Spinal cord (tissue), 10 donors: ENCODE measurements around the gene MAP3K9. TPM values are rescaled to one million over a fixed set of nuclear protein-coding genes. Genes with fewer than 3 reads are reported as not detected.

Experiments used
- DNase-seq, 6 donors: peaks; one replicate each; pipeline versions ENCODE4 v3.0.0 to v3.0.0-alpha.2; 2013 to 2015; ENCODE audit warnings: low spot score in 6 of 6, low read depth in 4 of 6
- H3K27ac ChIP-seq: one replicate; pipeline ENCODE4 v1.5.1; 2013; ENCODE audit warnings: low read depth, low read length, control low read depth
- H3K27me3 ChIP-seq: one replicate; pipeline ENCODE4 v1.6.1; 2013; ENCODE audit warnings: low read length; ENCODE audit not compliant: control insufficient read depth, insufficient read depth
- H3K36me3 ChIP-seq: one replicate; pipeline ENCODE4 v1.6.1; 2013; ENCODE audit warnings: low read length; ENCODE audit not compliant: control insufficient read depth, insufficient read depth
- H3K4me1 ChIP-seq: one replicate; pipeline ENCODE4 v1.6.1; 2013; ENCODE audit warnings: low read length; ENCODE audit not compliant: control insufficient read depth, insufficient read depth
- H3K4me3 ChIP-seq: one replicate; pipeline ENCODE4 v1.5.1; 2013; ENCODE audit warnings: low read depth, low read length, control low read depth
- H3K9me3 ChIP-seq: one replicate; pipeline ENCODE4 v1.6.1; 2013; ENCODE audit warnings: low read length; ENCODE audit not compliant: control insufficient read depth, insufficient read depth
- WGBS: methylation state at CpG from one replicate; pipeline ENCODE4 v1.1.5; 2013; ENCODE audit warnings: missing lambda C conversion rate; ENCODE audit not compliant: insufficient coverage; 5-methylcytosine and 5-hydroxymethylcytosine counted together
- polyA plus RNA-seq, 2 donors: library from polyadenylated mRNA; unstranded; fragments of 120-200 nt; gene quantifications; one replicate each; pipeline ENCODE4 v1.2.1, GENCODE V29; 2013; ENCODE audit not compliant: insufficient read length in 2 of 2
- total RNA-seq, 2 donors: library from RNA; depleted of rRNA in 1 of 2; stranded (reverse); fragments of 120-200 nt in 1 of 2; fragments of >200 nt in 1 of 2; gene quantifications; one replicate each; pipeline versions ENCODE4 v1.2.3 to v1.2.4, GENCODE V29; 2013 to 2014
- donor health status: healthy.

Gene MAP3K9
- total and polyA plus RNA-seq, 4 donors = 6.4 to 20.1 (median 19.3) TPM

DNA sequence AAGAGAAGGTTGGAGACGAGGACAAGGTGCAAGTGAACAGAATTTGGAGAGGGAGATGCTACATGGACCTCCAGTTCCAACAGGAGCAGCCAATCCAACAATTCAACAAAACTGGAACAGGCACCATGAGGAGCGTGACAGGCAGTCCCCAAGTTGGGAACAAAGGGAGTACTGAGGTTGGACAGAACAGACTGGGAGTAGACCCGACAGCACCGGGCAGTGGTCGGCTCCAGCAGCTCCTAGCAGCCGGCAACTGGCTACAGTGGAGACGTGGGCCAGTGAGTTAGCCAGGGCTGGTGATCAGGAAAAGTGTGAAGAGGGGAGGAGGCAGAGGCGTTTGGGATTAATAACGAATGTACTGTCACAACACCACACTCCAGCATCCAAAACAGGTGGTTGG lies 16.4 kb downstream of the MAP3K9 start:
- no peak overlapping the region for H3K27ac ChIP-seq
- 100% methylated on average over 2 of the region's 9 CpGs for WGBS
- H3K36me3 ChIP-seq = peaks cover 6% of the 10 kb centered on the region
- H3K27me3 ChIP-seq = no peaks in the 10 kb centered on the region
- DNase-seq = no peak
- no peaks in the 10 kb centered on the region for H3K4me1 ChIP-seq
- H3K9me3 ChIP-seq = no peaks in the 10 kb centered on the region
- no peak overlapping the region for H3K4me3 ChIP-seq

DNA sequence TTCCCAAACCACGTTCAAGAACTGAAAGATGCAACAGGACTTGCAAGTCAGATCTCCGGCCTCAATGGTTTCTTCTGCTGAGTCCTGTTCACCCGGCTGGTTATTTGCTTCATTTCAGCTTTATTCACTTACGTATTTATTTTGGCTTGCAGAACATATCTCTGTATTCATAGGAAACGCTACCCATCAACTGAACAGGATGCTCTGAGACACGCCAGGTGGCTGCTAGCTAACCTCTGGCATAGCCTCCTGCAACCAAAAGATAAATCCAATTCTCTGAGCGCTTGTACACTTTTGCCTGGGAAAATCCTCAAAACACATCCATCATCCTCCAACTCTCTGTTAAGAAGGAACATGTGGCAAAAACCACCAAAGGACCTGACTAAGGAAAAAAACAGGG lies 17.3 kb downstream of the MAP3K9 start:
- DNase-seq = no peak
- 89% methylated on average over 7 of the region's 7 CpGs for WGBS
- no peak overlapping the region for H3K4me3 ChIP-seq
- H3K4me1 ChIP-seq = no peaks in the 10 kb centered on the region
- H3K27me3 ChIP-seq = no peaks in the 10 kb centered on the region
- no peaks in the 10 kb centered on the region for H3K9me3 ChIP-seq
- H3K36me3 ChIP-seq = peaks cover 6% of the 10 kb centered on the region
- H3K27ac ChIP-seq = no peak overlapping the region

DNA sequence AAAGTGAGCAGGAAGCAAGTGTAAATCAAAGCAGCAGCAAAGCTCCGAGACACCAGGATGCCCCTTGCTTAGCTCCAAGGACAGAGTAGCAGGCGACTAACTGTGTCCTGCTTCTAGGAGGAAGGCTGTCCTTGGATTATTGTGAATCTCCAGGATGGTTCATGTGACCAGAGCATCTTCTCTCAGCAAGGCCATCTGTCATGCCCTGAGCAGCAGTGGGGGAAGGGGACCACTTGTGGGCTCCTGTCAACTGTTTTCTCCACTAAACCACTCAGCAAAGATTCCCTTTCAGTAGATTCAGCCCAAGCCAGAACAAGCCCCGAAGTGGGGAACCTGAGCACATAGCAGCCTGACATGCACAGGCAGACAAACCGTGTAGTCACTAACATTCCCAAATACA lies 19.4 kb downstream of the MAP3K9 start:
- Histone ChIP-seq H3K27me3 (no peaks in the 10 kb centered on the region), H3K4me1 (no peaks in the 10 kb centered on the region), H3K36me3 (peaks cover 6% of the 10 kb centered on the region), H3K27ac (no peak overlapping the region), H3K4me3 (no peak overlapping the region), H3K9me3 (no peaks in the 10 kb centered on the region)
- DNase-seq = no peak
- 72% methylated on average over 4 of the region's 4 CpGs for WGBS

DNA sequence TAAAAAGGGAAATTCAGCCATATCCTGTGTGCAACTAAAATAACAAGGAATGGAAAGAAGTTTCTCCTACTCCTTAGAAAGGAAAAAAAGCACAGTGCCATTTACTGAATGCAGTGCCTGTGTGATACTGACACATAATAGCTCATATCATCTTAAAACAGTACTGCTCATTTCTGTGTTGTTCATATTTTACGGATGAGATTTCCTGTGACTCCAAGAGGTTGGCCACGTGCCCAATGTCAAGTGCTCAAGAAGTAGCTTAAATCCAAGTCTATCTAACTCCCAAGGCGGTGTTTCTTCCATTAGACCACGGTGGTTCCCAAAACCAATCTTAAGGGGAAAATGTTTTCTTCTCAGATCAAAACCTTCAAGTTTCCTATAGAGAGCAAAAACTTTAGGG lies 20.0 kb downstream of the MAP3K9 start:
- no peaks in the 10 kb centered on the region for H3K4me1 ChIP-seq
- no peak overlapping the region for H3K4me3 ChIP-seq
- no peaks in the 10 kb centered on the region for H3K27me3 ChIP-seq
- WGBS = 80% methylated on average over 2 of the region's 4 CpGs
- H3K27ac ChIP-seq = no peak overlapping the region
- no peaks in the 10 kb centered on the region for H3K9me3 ChIP-seq
- peaks cover 6% of the 10 kb centered on the region for H3K36me3 ChIP-seq
- no peak for DNase-seq

DNA sequence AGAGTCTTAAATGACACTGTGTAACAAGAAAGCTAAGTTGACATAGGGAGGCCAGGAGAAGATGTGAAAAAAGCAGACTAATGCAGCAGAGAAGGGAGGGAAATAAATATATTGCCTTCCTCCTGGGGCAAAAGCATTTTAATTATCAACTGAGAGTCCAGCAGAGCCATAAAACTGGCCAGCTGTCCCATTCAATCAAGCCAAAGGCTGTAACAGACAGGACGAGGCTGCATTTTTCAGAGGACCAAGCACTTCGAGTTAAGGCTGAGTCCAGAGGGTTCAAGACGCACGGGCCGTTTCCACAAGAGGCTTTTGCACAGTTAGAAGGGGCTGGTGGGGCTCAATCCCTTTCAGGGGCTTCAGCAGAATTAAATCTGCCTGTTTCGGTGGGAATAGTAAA lies 20.4 kb downstream of the MAP3K9 start:
- Histone ChIP-seq H3K27me3 (no peaks in the 10 kb centered on the region), H3K9me3 (no peaks in the 10 kb centered on the region), H3K4me1 (no peaks in the 10 kb centered on the region), H3K4me3 (no peak overlapping the region), H3K36me3 (peaks cover 6% of the 10 kb centered on the region), H3K27ac (no peak overlapping the region)
- 31% methylated on average over 6 of the region's 6 CpGs for WGBS
- DNase-seq = peak in 1 of 6 donors; percentile 32

DNA sequence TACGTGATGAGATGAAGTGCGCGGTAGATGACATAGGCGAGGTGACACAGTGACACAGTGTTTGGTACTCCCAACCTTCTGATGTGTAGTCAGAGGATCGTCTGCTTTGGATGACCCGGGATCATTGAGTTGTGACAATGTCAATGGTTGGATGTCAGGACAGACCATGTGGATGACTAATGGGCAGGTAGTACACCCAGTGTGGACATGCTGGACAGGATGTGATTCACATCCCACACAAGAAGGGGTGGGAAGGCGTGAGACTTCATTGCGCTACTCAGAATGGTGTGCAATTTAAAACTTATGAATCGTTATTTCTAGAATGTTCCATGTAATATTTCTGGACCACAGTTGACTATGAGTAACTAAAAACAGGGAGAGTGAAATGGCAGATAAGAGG lies 23.8 kb downstream of the MAP3K9 start:
- no peak overlapping the region for H3K4me3 ChIP-seq
- no peaks in the 10 kb centered on the region for H3K9me3 ChIP-seq
- no peaks in the 10 kb centered on the region for H3K4me1 ChIP-seq
- no peaks in the 10 kb centered on the region for H3K27me3 ChIP-seq
- H3K27ac ChIP-seq = no peak overlapping the region
- H3K36me3 ChIP-seq = no peaks in the 10 kb centered on the region
- no peak for DNase-seq
- 100% methylated on average over 6 of the region's 9 CpGs for WGBS

DNA sequence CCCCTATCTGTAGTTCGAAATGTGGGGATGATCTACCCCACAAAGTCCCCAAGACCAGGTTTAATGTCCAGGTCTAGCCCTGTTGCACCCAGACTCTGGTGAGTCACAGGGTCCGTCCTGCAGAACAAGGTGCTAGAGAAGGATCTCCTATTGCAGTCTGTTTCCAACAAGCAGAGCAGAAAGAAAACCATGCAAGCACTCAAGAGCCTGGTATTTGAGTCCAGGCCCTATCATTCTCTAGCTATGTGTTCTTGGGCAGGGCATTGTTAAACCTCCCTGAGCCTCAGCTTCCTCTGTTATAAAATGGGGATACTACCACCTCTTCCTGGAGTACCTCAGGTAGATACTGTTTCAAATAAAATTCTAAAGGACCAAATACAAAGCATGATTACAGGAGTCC lies 24.4 kb downstream of the MAP3K9 start:
- no peaks in the 10 kb centered on the region for H3K9me3 ChIP-seq
- no peak overlapping the region for H3K4me3 ChIP-seq
- 94% methylated on average over 2 of the region's 2 CpGs for WGBS
- no peaks in the 10 kb centered on the region for H3K4me1 ChIP-seq
- no peaks in the 10 kb centered on the region for H3K27me3 ChIP-seq
- no peaks in the 10 kb centered on the region for H3K36me3 ChIP-seq
- DNase-seq = no peak
- H3K27ac ChIP-seq = no peak overlapping the region

DNA sequence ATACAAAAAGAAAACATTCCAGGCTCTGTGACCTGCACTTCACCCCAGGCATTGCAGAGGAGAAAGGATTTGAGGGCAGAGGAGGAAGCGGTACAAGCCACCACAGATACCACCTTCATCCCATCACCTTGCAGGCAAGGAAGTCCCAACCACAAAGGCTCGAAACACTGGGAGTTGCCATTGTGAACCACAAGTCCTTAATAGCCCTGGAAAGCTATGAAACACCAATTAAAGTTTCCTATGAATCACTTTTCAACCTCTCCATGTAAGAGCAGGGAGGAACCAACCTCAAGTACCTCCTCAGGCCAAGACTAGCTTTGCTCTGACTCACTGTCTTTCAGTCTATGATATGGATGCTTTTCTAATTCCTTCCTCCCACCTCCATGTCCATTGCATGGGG lies 27.0 kb downstream of the MAP3K9 start:
- no peaks in the 10 kb centered on the region for H3K36me3 ChIP-seq
- H3K4me3 ChIP-seq = no peak overlapping the region
- DNase-seq = no peak
- H3K27me3 ChIP-seq = no peaks in the 10 kb centered on the region
- H3K4me1 ChIP-seq = no peaks in the 10 kb centered on the region
- 100% methylated on average over 2 of the region's 2 CpGs for WGBS
- no peaks in the 10 kb centered on the region for H3K9me3 ChIP-seq
- no peak overlapping the region for H3K27ac ChIP-seq

DNA sequence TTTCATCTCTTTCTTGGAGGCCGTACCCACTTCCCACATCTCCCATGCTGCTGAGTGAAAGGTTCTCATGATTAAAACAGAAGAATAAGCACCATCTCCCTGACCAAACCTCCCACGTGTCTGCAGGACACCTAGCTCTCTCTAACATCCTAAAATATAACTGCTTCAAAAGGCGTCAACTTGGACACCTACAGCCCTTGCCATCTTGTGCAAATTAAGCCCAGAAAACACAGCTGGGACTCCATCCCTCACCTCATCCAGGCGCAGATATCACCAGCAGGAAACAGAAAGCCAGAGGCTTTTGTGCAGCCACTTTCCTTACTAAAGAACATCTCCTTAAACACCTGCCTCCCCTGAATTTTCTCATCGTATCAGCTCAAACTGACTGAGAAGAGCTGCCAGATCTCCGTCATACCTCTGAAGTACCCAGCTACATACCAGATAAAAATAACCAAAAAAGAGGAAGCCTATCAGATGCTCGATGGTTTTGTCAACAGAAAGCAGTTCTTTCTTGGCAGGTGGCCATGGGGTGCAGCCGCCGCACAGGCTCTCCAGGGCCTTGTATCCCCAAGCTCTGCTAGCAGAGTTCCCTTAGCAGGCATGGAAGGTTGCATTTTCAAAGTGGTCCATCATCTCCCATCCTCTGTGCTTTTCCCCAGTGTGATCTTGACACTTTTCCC lies 28.8 kb downstream of the MAP3K9 start:
- 75% methylated on average over 9 of the region's 9 CpGs for whole genome bisulfite sequencing
- H3K27ac ChIP-seq = no peak overlapping the region
- H3K27me3 ChIP-seq = no peaks in the 10 kb centered on the region
- H3K4me3 ChIP-seq = no peak overlapping the region
- H3K9me3 ChIP-seq = no peaks in the 10 kb centered on the region
- no peaks in the 10 kb centered on the region for H3K4me1 ChIP-seq
- H3K36me3 ChIP-seq = no peaks in the 10 kb centered on the region
- peak in 1 of 6 donors; percentile 9 for DNase-seq

DNA sequence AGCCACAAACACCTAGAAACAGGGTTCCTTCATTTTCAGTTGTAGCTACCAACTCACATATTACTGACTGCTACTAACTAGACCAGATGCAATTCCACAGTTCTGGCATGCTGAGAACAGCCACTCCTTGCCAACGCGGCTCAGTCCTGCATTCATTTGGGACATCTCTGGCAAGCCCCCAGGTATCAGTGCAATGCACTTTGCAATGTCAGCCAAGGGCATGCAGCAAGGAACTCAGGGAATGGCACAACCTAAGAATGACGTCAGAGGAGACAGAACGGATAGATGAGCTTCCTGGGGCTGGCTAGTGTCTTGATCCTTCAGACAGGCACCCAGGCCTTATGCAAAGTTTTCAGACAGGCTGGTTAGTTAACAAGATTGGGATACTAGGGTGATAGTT lies 29.6 kb downstream of the MAP3K9 start:
- Histone ChIP-seq H3K27ac (no peak overlapping the region), H3K4me1 (no peaks in the 10 kb centered on the region), H3K4me3 (no peak overlapping the region), H3K36me3 (no peaks in the 10 kb centered on the region), H3K27me3 (no peaks in the 10 kb centered on the region), H3K9me3 (no peaks in the 10 kb centered on the region)
- DNase-seq = no peak
- WGBS = 56% methylated on average over 4 of the region's 4 CpGs
